OCI-LY3 (cell line): ENCODE measurements around the gene CAMKK1.

ENCODE experiments used
- H2AFZ ChIP-seq: fragments of 200-600, 300-600 bp; shearing (Covaris generic); 2 replicates; pipeline ENCODE4 v1.6.0; 2014; ENCODE audit warnings: antibody characterized with exemption, low read depth, low read length
- H3K27ac ChIP-seq: fragments of 200-600, 300-600 bp; sonication (generic); 2 replicates; pipeline ENCODE4 v1.5.1; 2014; ENCODE audit warnings: mild to moderate bottlenecking, low read length, moderate library complexity, mixed read lengths
- H3K27me3 ChIP-seq: fragments of 200-600, 300-600 bp; sonication (generic); 2 replicates; pipeline ENCODE4 v1.6.1; 2014; ENCODE audit warnings: low read depth, low read length, mixed read lengths
- H3K36me3 ChIP-seq: fragments of 200-600, 300-600 bp; sonication (generic); replicated peaks from 2 replicates; pipeline ENCODE3; 2014; ENCODE audit warnings: low read depth, low read length, mixed read lengths
- H3K4me1 ChIP-seq: fragments of 300-600, 200-600 bp; sonication (generic); 2 replicates; pipeline ENCODE4 v1.6.1; 2014; ENCODE audit warnings: low read length, mixed read lengths
- H3K4me2 ChIP-seq: fragments of 200-600, 300-600 bp; sonication (generic); 2 replicates; pipeline ENCODE4 v1.6.1; 2014; ENCODE audit warnings: low read length, mixed read lengths
- H3K4me3 ChIP-seq: fragments of 300-600, 200-600 bp; sonication (generic); 2 replicates; pipeline ENCODE4 v1.5.1; 2014; ENCODE audit warnings: antibody characterized with exemption, mild to moderate bottlenecking, low read length, moderate library complexity
- H3K79me2 ChIP-seq: fragments of 300-600, 200-600 bp; shearing (Covaris generic); 2 replicates; pipeline ENCODE4 v1.6.1; 2014; ENCODE audit warnings: mild to moderate bottlenecking, low read length, mixed read lengths
- H3K9ac ChIP-seq: fragments of 300-600, 200-600 bp; shearing (Covaris generic); 2 replicates; pipeline ENCODE4 v1.6.0; 2014; ENCODE audit warnings: mild to moderate bottlenecking, low read length, moderate library complexity
- H3K9me3 ChIP-seq: fragments of 200-600, 300-600 bp; shearing (Covaris generic); 2 replicates; pipeline ENCODE4 v1.6.1; 2014; ENCODE audit warnings: low read length, mixed read lengths; ENCODE audit not compliant: insufficient read depth
- H4K20me1 ChIP-seq: fragments of 200-600, 300-600 bp; sonication (generic); 2 replicates; pipeline ENCODE4 v1.6.1; 2016; ENCODE audit warnings: low read length, mixed read lengths; ENCODE audit not compliant: insufficient read depth
- EZH2phosphoT487 ChIP-seq: fragments of 200-600 bp; shearing (Covaris generic); IDR thresholded peaks from 2 replicates; pipeline ENCODE4 v1.6.1; 2018; ENCODE audit warnings: antibody characterized with exemption, mixed run types, low read depth
- TF ChIP-seq, protein P1 (sequence below): fragments of 200-600, 300-600 bp; sonication (generic); IDR thresholded peaks from 2 replicates; pipeline ENCODE4 v1.5.1; 2014; ENCODE audit warnings: antibody characterized with exemption, low read length, low read depth

Gene CAMKK1

DNA sequence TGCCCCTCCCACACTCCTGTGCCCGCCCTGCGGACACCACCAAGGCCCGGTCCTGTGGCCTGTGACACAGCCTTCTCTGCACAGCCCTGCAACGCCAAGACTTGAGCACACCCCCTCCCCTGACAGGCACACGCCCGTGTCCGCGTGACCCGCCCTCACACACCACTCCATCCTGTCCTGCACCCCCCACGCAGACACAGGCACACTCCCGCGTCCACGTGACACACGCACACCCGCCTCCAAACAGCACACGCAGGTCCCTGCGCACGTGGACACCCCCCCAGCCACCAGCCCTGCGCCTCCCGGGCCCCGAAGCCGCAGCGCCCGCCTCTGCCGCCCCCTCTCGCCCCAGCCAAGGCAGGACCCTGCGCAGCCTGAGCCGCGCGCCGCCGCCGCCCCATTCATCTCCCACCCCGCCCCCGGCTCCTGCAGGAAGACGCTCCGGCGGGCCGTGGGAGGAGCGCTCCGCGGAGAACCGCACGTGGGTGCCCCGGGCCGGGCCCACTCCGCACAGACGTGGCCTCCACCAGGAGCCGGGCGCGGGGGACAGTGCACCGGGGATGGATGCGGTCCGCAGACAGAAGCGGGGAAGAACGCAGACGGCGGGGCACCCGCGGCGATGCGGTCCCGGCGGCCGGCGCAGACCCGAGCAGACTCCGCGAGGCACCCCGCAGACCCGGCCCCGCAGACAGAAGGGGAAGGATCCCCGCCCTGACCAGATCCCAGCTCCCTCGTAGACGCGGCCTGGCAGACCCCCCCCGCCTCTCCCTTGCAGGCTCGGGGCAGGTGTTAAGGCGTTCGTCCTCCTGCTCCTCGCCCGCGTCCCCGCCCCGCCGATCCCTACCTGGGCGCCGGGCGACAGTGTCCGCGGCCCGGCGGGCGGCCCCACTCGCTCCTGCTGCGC lies 506 bp downstream of the CAMKK1 start:
- Histone ChIP-seq H3K4me1 (peaks cover 31% of the 10 kb centered on the region), H3K4me3 (peak overlapping the region; percentile 80), H3K4me2 (peak overlapping the region; percentile 90), H3K9ac (0 out of 2 replicates have a peak overlapping the region, but pooled peaks have one; percentile 25), H4K20me1 (no peaks in the 10 kb centered on the region), H2AFZ (no peak overlapping the region), H3K36me3 (no peaks in the 10 kb centered on the region), H3K9me3 (no peaks in the 10 kb centered on the region), H3K27ac (no peak overlapping the region), H3K79me2 (no peaks in the 10 kb centered on the region), H3K27me3 (peaks cover 18% of the 10 kb centered on the region)
- no peak for TF ChIP-seq EZH2phosphoT487
- TF ChIP-seq, protein P1, sequence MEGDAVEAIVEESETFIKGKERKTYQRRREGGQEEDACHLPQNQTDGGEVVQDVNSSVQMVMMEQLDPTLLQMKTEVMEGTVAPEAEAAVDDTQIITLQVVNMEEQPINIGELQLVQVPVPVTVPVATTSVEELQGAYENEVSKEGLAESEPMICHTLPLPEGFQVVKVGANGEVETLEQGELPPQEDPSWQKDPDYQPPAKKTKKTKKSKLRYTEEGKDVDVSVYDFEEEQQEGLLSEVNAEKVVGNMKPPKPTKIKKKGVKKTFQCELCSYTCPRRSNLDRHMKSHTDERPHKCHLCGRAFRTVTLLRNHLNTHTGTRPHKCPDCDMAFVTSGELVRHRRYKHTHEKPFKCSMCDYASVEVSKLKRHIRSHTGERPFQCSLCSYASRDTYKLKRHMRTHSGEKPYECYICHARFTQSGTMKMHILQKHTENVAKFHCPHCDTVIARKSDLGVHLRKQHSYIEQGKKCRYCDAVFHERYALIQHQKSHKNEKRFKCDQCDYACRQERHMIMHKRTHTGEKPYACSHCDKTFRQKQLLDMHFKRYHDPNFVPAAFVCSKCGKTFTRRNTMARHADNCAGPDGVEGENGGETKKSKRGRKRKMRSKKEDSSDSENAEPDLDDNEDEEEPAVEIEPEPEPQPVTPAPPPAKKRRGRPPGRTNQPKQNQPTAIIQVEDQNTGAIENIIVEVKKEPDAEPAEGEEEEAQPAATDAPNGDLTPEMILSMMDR, result no peak

DNA sequence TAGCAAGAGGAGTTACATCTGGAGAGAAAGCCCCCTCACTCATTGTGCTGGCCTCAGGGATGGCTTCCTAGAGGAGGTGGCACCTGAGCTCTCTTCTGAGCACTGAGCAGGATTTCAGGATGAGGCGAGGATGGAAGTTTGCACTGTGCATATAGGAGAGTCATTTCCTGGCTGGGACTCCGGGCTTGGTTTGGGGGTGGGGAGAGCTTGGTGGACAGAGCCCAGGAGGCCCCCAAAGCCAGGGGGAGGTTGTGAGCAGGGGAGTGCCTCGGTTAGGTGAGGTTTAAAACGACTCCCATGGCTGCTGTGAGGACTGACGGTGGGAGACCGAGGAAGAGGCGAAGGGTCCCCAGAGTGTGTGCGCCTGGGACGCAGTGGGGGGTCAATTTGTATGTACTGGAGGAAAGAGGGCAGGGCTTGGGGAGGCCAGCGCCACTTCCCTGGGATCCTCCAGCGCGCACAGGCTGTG lies 1.2 kb downstream of the CAMKK1 start:
- no peak overlapping the region for H3K9ac ChIP-seq

DNA sequence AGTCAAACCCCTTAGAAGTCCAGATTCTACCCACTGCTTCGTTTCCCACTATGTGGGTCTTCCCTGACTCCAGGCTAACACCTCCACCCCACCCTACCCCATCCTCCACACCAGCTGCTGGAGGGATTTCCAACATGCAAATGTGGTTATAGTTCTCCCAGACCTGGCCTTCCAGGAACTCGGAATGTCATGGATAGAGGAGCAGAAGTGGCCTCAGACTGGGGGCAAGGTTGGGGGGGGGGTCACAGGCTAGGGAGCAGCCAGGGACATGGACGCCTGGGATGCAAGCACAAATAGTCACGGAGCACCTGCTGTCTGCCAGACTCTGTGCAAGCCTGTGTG lies 2.0 kb downstream of the CAMKK1 start:
- Histone ChIP-seq H3K9ac (no peak overlapping the region), H3K4me2 (peak overlapping the region; percentile 54; the same call in 1 of the 2 replicates), H3K4me3 (no peak overlapping the region), H3K79me2 (no peaks in the 10 kb centered on the region), H2AFZ (no peak overlapping the region), H3K27me3 (peaks cover 18% of the 10 kb centered on the region), H4K20me1 (no peaks in the 10 kb centered on the region), H3K36me3 (no peaks in the 10 kb centered on the region), H3K9me3 (no peaks in the 10 kb centered on the region), H3K27ac (no peak overlapping the region), H3K4me1 (peaks cover 31% of the 10 kb centered on the region)
- TF ChIP-seq, protein P1, result no peak
- no peak for TF ChIP-seq EZH2phosphoT487

More for the DNA sequence above, 1.2 kb downstream of the CAMKK1 start:
- Histone ChIP-seq H2AFZ (no peak overlapping the region), H3K4me2 (peak overlapping the region; percentile 90), H3K4me1 (peaks cover 31% of the 10 kb centered on the region), H3K27ac (no peak overlapping the region), H3K79me2 (no peaks in the 10 kb centered on the region), H3K9me3 (no peaks in the 10 kb centered on the region), H3K36me3 (no peaks in the 10 kb centered on the region), H4K20me1 (no peaks in the 10 kb centered on the region), H3K27me3 (peaks cover 18% of the 10 kb centered on the region), H3K4me3 (peak overlapping the region; percentile 80; the same call in 1 of the 2 replicates)
- TF ChIP-seq, protein P1, result no peak
- TF ChIP-seq EZH2phosphoT487, result no peak

DNA sequence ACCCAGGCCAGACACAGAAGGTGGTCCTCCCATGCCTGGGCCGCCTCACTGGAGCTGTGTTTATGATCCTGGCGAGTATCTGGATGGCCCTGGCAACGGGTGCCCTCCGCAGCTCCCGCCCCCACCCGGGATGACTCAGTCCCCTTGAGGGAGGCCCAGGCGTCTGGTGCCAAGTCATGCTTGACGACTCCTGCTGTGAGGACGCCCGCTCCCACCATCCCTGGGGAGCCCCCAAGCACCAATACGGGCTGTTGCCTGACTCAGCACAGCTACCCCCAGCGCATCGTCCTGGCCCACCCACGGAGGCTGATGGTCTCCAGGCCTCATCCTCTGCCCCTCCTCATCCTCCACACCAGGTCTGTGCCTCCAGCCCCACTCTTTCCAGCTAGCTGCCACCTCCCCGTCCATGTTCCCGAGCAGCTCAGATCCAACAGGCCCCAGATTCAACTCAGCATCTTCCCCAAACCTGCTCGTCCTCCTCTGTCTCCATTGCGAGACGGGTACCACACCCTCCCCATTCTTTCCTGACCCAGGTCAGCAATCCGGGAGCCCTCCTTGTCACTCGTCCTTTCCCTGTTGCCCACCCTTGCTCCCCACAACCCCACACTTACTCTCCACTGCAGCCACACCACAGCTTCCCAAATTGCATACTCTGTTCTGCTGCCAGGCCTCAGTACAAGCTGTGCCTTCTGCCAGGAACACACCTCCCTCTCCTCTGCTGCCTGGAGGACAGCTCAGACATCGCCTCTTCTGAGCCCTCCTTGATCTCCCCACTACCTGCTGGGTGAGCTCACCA lies 2.6 kb downstream of the CAMKK1 start:
- peaks cover 31% of the 10 kb centered on the region for H3K4me1 ChIP-seq
- no peak overlapping the region for H2AFZ ChIP-seq
- H3K27ac ChIP-seq, result no peak overlapping the region
- H3K36me3 ChIP-seq, result no peaks in the 10 kb centered on the region
- H3K4me2 ChIP-seq, result peak overlapping the region; percentile 54
- no peak overlapping the region for H3K9ac ChIP-seq
- H3K79me2 ChIP-seq, result no peaks in the 10 kb centered on the region
- no peaks in the 10 kb centered on the region for H3K9me3 ChIP-seq
- no peaks in the 10 kb centered on the region for H4K20me1 ChIP-seq
- peaks cover 18% of the 10 kb centered on the region for H3K27me3 ChIP-seq
- H3K4me3 ChIP-seq, result no peak overlapping the region
- TF ChIP-seq, protein P1, result no peak
- no peak for TF ChIP-seq EZH2phosphoT487
